HG02981 (cell line): ENCODE results near the gene VENTX.

Source experiments
- ATAC-seq: cut with Tn5 transposase; IDR thresholded peaks from one replicate; pipeline ENCODE4 v1.9.1; 2021; ENCODE audit warnings: mild to moderate bottlenecking, moderate library complexity; ENCODE audit not compliant: unreplicated experiment

VENTX gene

GRCh38 chr10:133282846-133283390 lies 45.3 kb downstream of the VENTX start:
- no peak for ATAC-seq

- ATAC-seq: no peak
These were observed 46.3 kb downstream of the VENTX start for GRCh38 chr10:133283931-133284330.

GRCh38 chr10:133285217-133285616 lies 47.6 kb downstream of the VENTX start:
- no peak for ATAC-seq

GRCh38 chr10:133286366-133286765 lies 48.7 kb downstream of the VENTX start:
- no peak for ATAC-seq

GRCh38 chr10:133287832-133288500 lies 50.3 kb downstream of the VENTX start:
- no peak for ATAC-seq

- ATAC-seq: no peak
These were observed 52.1 kb downstream of the VENTX start for GRCh38 chr10:133289761-133290160.
